Esophagus muscularis mucosa (tissue), 4 donors: ENCODE measurements around the gene FAT1. TPM values are rescaled to one million over a fixed set of nuclear protein-coding genes. Genes with fewer than 3 reads are reported as not detected.

Source experiments
- DNase-seq: peaks from one replicate; pipeline ENCODE4 v3.0.0-alpha.2; 2017; ENCODE audit errors: extremely low spot score
- H3K27ac ChIP-seq, 4 donors: fragments of 200-600 bp; sonication (generic); replicated peaks in 1 of 4; 1 replicate in 3 of 4; 2 replicates in 1 of 4; pipeline ENCODE4 v1.5.1; 2016 to 2019; ENCODE audit warnings: mild to moderate bottlenecking in 1 of 4
- H3K27me3 ChIP-seq, 4 donors: fragments of 200-600 bp; sonication (generic); one replicate each; pipeline versions ENCODE4 v1.5.1 to v1.6.0; 2016 to 2019
- H3K36me3 ChIP-seq, 4 donors: fragments of 200-600 bp; sonication (generic); one replicate each; pipeline ENCODE4 v1.5.1; 2016 to 2019
- H3K4me1 ChIP-seq, 4 donors: fragments of 200-600 bp; sonication (generic); one replicate each; pipeline ENCODE4 v1.5.1; 2016 to 2019
- H3K4me3 ChIP-seq, 4 donors: fragments of 200-600 bp; sonication (generic); 1 replicate in 2 of 4; 2 replicates in 2 of 4; pipeline ENCODE4 v1.5.1; 2016 to 2019; ENCODE audit warnings: mild to moderate bottlenecking in 4 of 4, moderate library complexity in 1 of 4
- H3K9me3 ChIP-seq, 4 donors: fragments of 200-600 bp; sonication (generic); 1 replicate in 3 of 4; 2 replicates in 1 of 4; pipeline ENCODE4 v1.5.1; 2016 to 2019
- EP300 ChIP-seq: sonication (generic); formaldehyde crosslinking; IDR thresholded peaks from one replicate; pipeline ENCODE4 v1.6.1; 2017; ENCODE audit warnings: antibody characterized with exemption
- POLR2A ChIP-seq: fragments of 450-650 bp; IDR thresholded peaks from one replicate; pipeline ENCODE4 v1.6.1; 2017; ENCODE audit warnings: antibody characterized with exemption, moderate library complexity, mild to moderate bottlenecking, low read depth
- POLR2AphosphoS5 ChIP-seq, 2 donors: sonication (generic); formaldehyde crosslinking; IDR thresholded peaks; one replicate each; pipeline ENCODE4 v1.6.1; 2017; ENCODE audit warnings: antibody characterized with exemption in 2 of 2
- WGBS: methylation state at CpG from one replicate; pipeline ENCODE4 v1.1.5; 2018; 5-methylcytosine and 5-hydroxymethylcytosine counted together
- intact Hi-C: fragments of 100-400 bp; cut with DNase I; formaldehyde crosslinking; loops from one replicate; pipeline ENCODE4 v1.15.1; 2023
- total RNA-seq, 4 donors: library from RNA; depleted of rRNA; stranded (reverse); fragments of >200 nt; gene quantifications; one replicate each; pipeline versions ENCODE4 v1.1.0 to v1.2.1, GENCODE V29; 2016
- TF ChIP-seq, protein P1 (sequence below), 3 experiments: fragments of 200-600 bp in 2 of 3; fragments of 450-650 bp in 1 of 3; sonication (generic) in 2 of 3; IDR thresholded peaks; one replicate each; pipeline ENCODE4 v1.5.1; 2017 to 2019; ENCODE audit warnings: antibody characterized with exemption in 3 of 3, mild to moderate bottlenecking in 2 of 3, moderate library complexity in 1 of 3

The FAT1 gene
- total RNA-seq, 4 donors from 2014 or later, result 145 to 244 (median 200) TPM

DNA sequence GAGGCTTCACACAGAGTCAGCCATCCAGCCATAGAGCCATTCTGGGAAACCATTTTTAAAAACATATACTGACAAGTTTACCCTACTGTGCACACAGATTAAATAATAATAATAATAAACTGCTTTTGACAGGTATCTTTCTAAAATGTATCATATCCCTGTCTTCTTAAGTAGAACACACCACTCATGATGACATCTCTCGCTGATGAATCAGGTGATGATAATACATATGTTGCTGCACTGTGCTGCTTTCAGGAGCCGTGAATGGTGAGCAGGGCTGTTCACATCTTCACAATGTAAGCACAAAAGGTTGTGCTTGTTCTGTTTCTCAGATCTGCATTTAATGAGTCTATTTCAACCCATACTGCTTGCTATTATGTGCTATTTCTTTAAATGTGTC lies 171.8 kb downstream of the FAT1 start:
- WGBS, result 59% methylated on average over 2 of the region's 2 CpGs
- Histone ChIP-seq H3K27ac (no peak overlapping the region), H3K27me3 (peaks cover 0 to 65% (median 16%) of the 10 kb centered on the region in 4 donors), H3K9me3 (no peaks in the 10 kb centered on the region), H3K4me3 (no peak overlapping the region), H3K36me3 (no peaks in the 10 kb centered on the region), H3K4me1 (peaks cover 5 to 16% (median 12%) of the 10 kb centered on the region in 4 donors)
- peak; percentile 4 for DNase-seq
- intact Hi-C loops, result no loop called here
- no peak for TF ChIP-seq POLR2AphosphoS5 (IDR thresholded peaks at IDR 0.05)
- TF ChIP-seq, protein P1, sequence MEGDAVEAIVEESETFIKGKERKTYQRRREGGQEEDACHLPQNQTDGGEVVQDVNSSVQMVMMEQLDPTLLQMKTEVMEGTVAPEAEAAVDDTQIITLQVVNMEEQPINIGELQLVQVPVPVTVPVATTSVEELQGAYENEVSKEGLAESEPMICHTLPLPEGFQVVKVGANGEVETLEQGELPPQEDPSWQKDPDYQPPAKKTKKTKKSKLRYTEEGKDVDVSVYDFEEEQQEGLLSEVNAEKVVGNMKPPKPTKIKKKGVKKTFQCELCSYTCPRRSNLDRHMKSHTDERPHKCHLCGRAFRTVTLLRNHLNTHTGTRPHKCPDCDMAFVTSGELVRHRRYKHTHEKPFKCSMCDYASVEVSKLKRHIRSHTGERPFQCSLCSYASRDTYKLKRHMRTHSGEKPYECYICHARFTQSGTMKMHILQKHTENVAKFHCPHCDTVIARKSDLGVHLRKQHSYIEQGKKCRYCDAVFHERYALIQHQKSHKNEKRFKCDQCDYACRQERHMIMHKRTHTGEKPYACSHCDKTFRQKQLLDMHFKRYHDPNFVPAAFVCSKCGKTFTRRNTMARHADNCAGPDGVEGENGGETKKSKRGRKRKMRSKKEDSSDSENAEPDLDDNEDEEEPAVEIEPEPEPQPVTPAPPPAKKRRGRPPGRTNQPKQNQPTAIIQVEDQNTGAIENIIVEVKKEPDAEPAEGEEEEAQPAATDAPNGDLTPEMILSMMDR (IDR thresholded peaks at IDR 0.05), result no peak
- no peak for TF ChIP-seq EP300
- no peak for TF ChIP-seq POLR2A

DNA sequence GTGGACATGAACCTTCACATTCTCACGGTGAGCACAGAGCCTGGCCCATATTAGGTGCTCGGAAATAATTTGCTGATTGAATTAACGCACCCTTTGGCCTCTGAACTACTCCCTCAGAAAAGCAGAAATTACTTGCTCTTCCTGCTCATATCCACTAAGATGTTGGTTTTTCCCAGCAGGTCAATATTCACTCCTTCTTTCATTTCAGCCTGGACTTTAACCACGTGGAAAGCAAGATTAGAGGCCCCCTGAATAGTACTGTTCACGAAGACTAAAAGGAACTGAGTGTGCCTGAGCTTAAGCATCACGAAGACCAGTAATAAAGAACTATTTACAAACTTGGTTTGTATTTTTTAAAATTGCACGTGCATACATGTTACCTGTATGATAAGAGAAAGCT lies 178.2 kb downstream of the FAT1 start:
- no peak overlapping the region for H3K4me3 ChIP-seq
- no peaks in the 10 kb centered on the region for H3K36me3 ChIP-seq
- WGBS, result 76% methylated on average over 7 of the region's 7 CpGs
- peaks cover 0 to 9% (median 0%) of the 10 kb centered on the region in 4 donors for H3K27me3 ChIP-seq
- no peak for DNase-seq
- intact Hi-C loops, result no loop called here
- TF ChIP-seq, protein P1 (IDR thresholded peaks at IDR 0.05), result no peak
- TF ChIP-seq EP300 (no peak), POLR2A (no peak), POLR2AphosphoS5 (IDR thresholded peaks at IDR 0.05) (no peak)
- H3K27ac ChIP-seq, result no peak overlapping the region
- H3K4me1 ChIP-seq, result no peaks in the 10 kb centered on the region
- H3K9me3 ChIP-seq, result peaks cover 0 to 3% (median 0%) of the 10 kb centered on the region in 4 donors

DNA sequence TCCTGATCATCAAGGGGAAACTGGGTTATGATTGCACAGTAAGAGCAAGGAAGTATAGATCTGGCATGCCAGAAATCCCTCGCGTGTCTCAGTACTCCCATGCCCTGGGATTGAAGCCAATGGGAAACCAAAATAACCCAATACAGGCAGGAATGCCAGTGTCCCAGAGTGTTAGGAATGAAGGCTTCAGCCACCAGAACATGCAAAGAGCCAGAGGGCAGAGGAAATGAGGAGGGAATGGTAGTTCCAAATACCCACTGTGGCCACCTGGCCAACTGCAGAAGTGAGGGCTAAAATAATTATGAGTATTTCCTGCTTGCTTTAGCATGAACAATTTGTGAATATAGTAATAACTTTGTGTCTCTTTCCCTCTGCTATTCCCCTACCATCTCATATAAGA lies 180.4 kb downstream of the FAT1 start:
- no peak for DNase-seq
- Histone ChIP-seq H3K9me3 (peaks cover 0 to 3% (median 0%) of the 10 kb centered on the region in 4 donors), H3K36me3 (no peaks in the 10 kb centered on the region), H3K4me3 (no peak overlapping the region), H3K27me3 (peaks cover 0 to 9% (median 0%) of the 10 kb centered on the region in 4 donors), H3K27ac (no peak overlapping the region), H3K4me1 (no peaks in the 10 kb centered on the region)
- 83% methylated on average over 2 of the region's 2 CpGs for WGBS
- intact Hi-C loops, result no loop called here
- TF ChIP-seq POLR2A (no peak), POLR2AphosphoS5 (IDR thresholded peaks at IDR 0.05) (no peak), EP300 (no peak)
- TF ChIP-seq, protein P1 (IDR thresholded peaks at IDR 0.05), result no peak

DNA sequence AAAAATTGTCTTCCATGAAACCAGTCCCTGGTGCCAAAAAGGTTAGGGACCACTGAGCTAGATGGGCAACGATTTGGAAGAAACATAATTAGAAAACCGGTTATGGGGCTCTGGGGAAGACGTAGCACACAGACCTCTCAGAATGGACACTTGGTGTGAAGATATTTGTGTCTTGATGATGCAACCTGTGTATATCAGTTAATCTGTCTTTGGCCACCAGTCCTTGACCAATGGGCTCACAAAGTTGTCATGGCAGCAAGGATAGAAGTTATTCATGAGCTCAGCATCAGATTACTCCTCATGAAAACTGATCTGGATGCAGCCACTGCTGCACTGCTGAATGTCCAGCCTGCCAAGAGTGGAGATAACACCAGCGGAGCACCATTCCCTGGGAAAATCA lies 181.9 kb downstream of the FAT1 start:
- Histone ChIP-seq H3K4me1 (no peaks in the 10 kb centered on the region), H3K9me3 (peaks cover 0 to 3% (median 0%) of the 10 kb centered on the region in 4 donors), H3K27me3 (no peaks in the 10 kb centered on the region), H3K4me3 (no peak overlapping the region), H3K36me3 (no peaks in the 10 kb centered on the region), H3K27ac (no peak overlapping the region)
- TF ChIP-seq, protein P1 (IDR thresholded peaks at IDR 0.05), result no peak
- TF ChIP-seq EP300 (no peak), POLR2A (no peak), POLR2AphosphoS5 (IDR thresholded peaks at IDR 0.05) (no peak)
- 87% methylated on average over 4 of the region's 4 CpGs for WGBS
- DNase-seq, result no peak
- intact Hi-C loops, result no loop called here
